ENCODE data around the gene OR13J1.
"Not testable (repeated sequence)": the region's sequence is repeated elsewhere in the genome, so short reads cannot be mapped to it uniquely, and the experiment has no call there.

OR13J1 gene

DNA sequence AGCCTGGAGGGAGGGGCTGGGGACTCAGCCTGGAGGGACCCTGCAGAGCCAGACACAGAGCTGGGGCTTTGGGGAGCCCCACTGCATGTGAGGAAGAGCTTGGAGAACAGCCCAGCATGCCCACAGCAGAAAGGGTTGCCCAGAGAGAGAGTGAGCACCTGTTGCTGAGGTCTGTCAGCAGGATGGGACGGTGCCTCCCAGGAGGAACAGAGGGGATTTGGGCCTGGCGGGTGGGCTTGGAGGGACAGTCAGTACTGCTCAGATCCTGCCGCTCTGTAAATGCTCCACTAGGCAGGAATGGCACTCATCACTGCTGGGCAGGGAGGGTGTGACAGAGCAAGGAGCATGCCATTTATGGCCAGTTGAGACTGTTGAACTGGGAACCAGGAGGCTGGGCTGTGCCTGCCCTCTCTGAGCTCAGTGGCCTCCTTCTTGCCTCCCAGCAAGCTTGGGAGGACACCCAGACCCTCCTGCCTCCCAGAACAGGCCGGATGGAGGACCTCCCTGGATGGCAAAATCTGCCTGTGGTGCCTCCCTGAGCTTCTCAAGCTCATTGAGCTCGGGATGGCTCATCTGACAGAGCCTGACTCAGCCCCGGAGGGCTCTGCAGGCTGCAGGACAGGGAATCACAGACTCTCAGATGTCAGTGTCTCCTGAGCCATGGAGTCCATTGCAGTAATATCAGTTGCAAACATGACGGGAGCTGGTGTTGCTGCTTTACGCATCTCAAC is 35.0 kb upstream of the OR13J1 start:
- peak overlapping the region; percentile 76 for H3K27ac ChIP-seq
- DNase-seq (ENCODE audit: low read depth, low spot score), result no peak

- DNase-seq (ENCODE audit: low read depth, low spot score), result no peak
- no peak overlapping the region for H3K27ac ChIP-seq
Observed at GRCh38 chr9:35904338-35904737, 34.1 kb upstream of the OR13J1 start.

GRCh38 chr9:35903049-35903448 is 32.8 kb upstream of the OR13J1 start:
- DNase-seq (ENCODE audit: low read depth, low spot score), result no peak
- no peak overlapping the region for H3K27ac ChIP-seq

GRCh38 chr9:35899021-35899420 is 28.8 kb upstream of the OR13J1 start:
- DNase-seq (ENCODE audit: low read depth, low spot score), result no peak
- H3K27ac ChIP-seq, result no peak overlapping the region

DNA sequence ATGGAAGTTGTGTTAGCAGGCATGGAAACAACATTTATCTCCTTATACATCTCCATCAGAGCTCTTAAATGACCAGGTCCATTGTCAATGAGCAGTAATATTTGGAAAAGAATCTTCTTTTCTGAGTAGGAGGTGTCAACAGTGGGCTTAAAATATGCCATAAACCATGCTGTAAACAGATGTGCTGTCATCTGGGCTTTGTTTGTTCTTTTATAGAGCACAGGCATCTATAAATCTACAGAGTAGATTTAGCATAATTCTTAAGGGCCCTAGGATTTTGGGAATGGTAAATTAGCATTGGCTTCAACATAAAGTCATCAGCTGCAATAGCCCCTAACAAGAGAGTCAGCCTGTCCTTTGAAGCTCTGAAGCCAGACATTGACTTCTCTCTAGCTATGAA is 28.1 kb upstream of the OR13J1 start:
- DNase-seq (ENCODE audit: low read depth, low spot score), result no peak
- no peak overlapping the region for H3K27ac ChIP-seq

DNA sequence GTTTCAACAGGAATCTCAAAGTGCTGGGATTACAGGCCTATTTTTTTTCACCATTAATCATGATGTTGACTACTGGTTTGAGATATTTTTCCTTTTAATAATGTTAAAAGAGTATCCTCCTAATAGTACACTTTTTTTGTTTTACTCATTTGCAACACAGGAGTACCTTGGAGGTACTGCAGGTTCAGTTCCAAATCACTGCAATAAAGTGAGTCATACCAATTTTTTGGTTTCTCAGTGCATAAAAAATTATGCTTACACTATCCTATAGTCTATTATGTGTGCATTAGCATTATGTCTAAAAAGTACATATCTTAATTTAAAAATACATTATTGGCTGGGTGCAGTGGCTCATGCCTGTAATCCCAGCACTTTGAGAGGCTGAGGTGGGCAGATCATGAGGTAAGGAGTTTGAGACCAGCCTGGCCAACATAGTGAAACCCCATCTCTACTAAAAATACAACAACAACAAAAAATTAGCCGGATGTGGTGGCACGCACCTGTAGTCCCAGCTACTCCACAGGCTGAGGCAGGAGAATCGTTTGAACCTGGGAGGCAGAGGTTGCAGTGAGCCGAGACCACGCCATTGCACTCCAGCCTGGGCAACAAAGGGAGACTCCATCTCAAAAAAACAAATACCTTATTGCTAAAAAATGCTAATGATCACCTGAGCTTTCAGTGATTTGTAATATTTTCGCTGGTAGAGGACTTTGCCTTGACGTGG is 27.3 kb upstream of the OR13J1 start:
- H3K27ac ChIP-seq; DNase-seq (ENCODE audit: low read depth, low spot score): not testable (repeated sequence)

DNA sequence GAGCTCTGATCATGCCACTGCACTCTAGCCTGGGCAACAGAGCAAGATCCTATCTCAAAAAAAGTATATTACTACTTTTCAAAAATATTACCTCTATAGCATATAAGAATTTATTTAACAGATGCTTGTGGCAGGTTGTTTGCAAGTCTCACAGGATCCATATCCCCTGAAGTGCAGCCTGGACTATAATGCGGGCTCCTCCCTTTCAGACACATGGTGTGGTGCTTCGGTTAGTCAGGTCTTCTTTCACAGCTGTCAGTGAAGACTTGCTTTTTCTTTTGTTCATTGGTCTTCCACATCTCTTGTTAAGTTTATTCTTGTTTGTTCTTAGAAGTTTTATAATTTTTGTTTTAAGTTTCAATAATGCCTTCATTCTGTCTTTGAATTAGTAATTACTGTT is 26.4 kb upstream of the OR13J1 start:
- DNase-seq (ENCODE audit: low read depth, low spot score), result no peak
- H3K27ac ChIP-seq, result no peak overlapping the region

- no peak for DNase-seq (ENCODE audit: low read depth, low spot score)
- no peak overlapping the region for H3K27ac ChIP-seq
Observed at GRCh38 chr9:35892051-35892450, 21.9 kb upstream of the OR13J1 start.

DNA sequence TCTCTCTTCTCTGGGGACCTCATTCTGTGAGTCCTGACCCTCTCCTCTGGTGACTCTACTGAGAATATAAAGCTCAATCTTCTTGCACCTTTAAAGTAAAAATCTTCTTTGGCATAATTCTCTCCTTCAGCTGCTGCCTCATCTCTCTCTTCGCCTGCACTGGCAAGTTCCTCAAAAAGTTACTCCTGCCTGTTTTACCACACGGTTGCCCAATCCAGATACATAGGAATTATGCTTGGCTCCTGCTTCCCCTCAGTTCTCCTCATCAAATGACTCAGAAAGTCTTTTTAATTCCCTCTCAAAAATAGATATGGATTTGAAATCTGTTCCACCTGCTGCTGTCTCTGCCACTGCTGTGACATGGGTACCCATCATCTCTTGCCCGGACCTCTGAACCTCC is 21.4 kb upstream of the OR13J1 start:
- H3K27ac ChIP-seq, result no peak overlapping the region
- DNase-seq (ENCODE audit: low read depth, low spot score), result no peak

DNA sequence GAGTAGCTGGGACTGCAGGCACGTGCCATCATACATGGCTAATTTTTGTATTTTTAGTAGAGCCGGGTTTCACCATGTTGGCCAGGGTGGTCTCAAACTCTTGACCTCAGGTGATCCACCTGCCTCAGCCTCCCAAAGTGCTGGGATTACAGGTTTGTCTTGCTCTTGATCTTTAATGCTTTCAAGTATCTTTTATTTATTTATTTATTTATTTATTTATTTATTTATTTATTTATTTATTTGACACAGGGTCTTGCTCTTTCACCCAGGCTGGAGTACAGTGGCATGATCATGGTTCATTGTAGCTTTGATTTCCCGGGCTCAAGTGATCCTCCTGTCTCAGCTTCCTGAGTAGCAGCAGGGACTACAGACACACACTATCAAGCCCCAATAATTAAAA is 14.7 kb upstream of the OR13J1 start:
- not testable (repeated sequence) for H3K27ac ChIP-seq; DNase-seq (ENCODE audit: low read depth, low spot score)

- no peak overlapping the region for H3K27ac ChIP-seq
- no peak for DNase-seq (ENCODE audit: low read depth, low spot score)
Observed at GRCh38 chr9:35882996-35883395, 12.8 kb upstream of the OR13J1 start.

DNA sequence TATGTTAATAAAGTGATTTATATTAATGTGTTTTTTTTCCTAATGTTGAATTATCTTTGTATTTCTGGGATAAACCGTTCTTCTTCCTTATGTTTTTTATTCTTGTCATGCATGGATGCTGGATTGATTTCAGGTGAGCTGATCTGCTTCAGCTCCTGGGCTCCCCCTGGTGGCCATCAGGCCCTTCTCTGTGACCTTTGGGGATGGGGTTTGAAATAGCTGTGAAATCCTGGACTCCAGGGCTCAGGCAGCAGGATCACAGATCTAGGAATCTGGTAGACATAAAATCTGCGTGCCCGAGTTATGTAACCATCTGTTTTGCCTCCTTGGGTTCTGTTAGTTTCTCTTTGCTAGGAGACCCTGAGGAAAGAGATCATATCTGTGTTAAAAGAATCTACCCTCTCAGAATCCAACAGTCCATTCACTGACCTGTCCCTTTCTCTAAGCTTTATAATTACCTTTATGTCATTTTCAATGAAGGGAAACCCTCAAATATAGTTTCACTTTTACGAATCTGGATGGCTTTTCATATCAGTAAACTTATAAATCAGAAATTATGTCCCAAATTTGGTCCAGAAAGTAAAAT is 12.2 kb upstream of the OR13J1 start:
- no peak for DNase-seq (ENCODE audit: low read depth, low spot score)
- H3K27ac ChIP-seq, result no peak overlapping the region

DNA sequence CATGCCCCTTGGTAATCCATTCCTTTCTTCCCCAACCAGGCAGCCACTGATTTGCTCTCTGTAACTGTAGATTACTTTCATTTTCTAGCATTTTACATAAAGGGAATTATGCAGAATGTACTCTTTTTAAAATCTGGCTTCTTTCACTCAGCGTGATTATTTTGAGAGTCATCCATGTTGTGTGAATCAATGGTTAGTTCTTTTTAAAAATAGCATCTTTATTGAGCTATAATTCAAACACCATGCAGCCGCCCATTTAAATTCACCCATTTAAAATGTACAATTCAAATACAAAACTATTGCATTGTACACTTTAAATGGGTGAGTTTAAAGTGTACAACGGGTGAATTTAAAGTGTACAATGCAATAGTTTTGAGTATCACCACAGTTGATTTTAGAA is 2.3 kb upstream of the OR13J1 start:
- H3K27ac ChIP-seq, result no peak overlapping the region
- no peak for DNase-seq (ENCODE audit: low read depth, low spot score)

DNA sequence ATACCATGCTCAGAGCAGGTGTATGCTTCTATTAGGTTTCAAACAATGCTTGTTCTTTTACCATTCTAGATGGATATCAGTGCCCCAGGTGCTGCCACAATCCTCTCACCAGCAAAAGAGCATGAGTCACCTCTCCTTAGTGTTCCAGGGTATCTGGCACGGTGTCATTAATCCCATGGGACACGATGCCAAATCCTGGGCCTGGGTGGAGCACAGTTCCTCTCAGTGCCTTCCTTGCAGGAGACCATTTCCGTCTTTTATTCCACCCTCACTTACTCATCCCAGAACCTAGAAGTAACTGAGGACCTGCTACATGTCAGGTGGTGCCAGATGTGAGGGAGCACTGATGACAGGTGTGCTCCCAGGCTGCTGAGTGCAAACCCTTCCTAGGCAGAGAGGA is 1.3 kb upstream of the OR13J1 start:
- no peak for DNase-seq (ENCODE audit: low read depth, low spot score)

GRCh38 chr9:35869621-35870216 is 482 bp downstream of the OR13J1 start:
- no peak for DNase-seq (ENCODE audit: low read depth, low spot score)
- no peak overlapping the region for H3K27ac ChIP-seq

More for the DNA sequence above, 1.3 kb upstream of the OR13J1 start:
- H3K27ac ChIP-seq, result no peak overlapping the region

DNA sequence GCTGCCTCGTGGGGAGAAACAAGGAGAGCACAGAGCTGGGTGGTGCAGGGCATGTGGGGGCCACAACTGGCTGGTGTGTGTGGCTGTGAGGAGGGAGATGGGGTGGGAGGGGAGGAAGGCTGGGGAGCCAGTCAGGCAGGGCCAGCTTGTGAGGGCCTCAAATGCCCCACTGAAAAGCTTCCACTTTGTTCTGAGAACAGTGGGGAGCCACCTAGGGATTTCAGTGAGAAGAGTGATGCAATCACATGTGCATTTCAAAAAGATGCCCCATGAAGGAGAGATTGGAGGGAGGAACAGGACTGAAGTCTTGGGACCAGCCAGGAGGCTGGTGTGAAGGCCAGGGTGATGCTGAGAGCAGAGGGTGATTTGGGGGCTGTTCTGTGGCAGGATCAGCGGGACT is 1.3 kb downstream of the OR13J1 start:
- DNase-seq (ENCODE audit: low read depth, low spot score), result no peak
- H3K27ac ChIP-seq, result no peak overlapping the region

DNA sequence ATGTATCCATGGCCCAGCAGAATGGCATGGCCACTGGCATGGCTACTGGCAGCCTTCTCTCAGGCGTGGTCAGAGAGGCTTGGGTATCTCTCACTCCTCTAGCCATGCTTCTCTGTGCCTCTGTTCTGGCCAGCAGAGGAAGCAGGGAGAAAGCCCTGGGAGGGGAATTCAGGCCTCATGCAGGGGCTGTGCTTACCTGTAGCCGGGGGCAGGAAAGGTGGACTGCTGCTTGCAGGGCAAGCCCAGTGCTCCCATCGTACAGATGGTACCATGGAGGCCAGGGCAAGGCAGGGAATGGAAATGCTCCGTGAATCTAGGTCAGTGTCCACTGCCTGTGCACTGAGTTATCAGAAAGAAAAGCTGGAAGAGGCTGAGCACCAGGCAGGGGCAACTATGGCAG is 2.7 kb downstream of the OR13J1 start:
- no peak overlapping the region for H3K27ac ChIP-seq
- no peak for DNase-seq (ENCODE audit: low read depth, low spot score)

- DNase-seq (ENCODE audit: low read depth, low spot score), result no peak
- H3K27ac ChIP-seq, result no peak overlapping the region
Observed at GRCh38 chr9:35864695-35865255, 5.4 kb downstream of the OR13J1 start.

GRCh38 chr9:35863583-35863982 is 6.6 kb downstream of the OR13J1 start:
- no peak for DNase-seq (ENCODE audit: low read depth, low spot score)
- no peak overlapping the region for H3K27ac ChIP-seq

GRCh38 chr9:35862328-35862727 is 7.9 kb downstream of the OR13J1 start:
- DNase-seq (ENCODE audit: low read depth, low spot score), result no peak
- H3K27ac ChIP-seq, result no peak overlapping the region

Measured in epithelial cell of prostate (primary cell).